Upper lobe of right lung (tissue), 1 donor: ENCODE data around the gene RFC3. TPM values are rescaled to one million over a fixed set of nuclear protein-coding genes. Genes with fewer than 3 reads are reported as not detected.

Experiments
- ATAC-seq: fragments of 200-7000 bp; cut with Tn5 transposase; one replicate; pipeline ENCODE4 v1.9.1; 2020; ENCODE audit warnings: mild to moderate bottlenecking, moderate library complexity
- DNase-seq: peaks from one replicate; pipeline ENCODE4 v3.0.0-alpha.2; 2020
- H3K27ac ChIP-seq: fragments of 200-600 bp; one replicate; pipeline ENCODE4 v1.8.0; 2022
- H3K27me3 ChIP-seq: fragments of 200-600 bp; one replicate; pipeline ENCODE4 v1.8.0; 2022; ENCODE audit warnings: mild to moderate bottlenecking
- H3K36me3 ChIP-seq: fragments of 200-600 bp; one replicate; pipeline ENCODE4 v1.8.0; 2022
- H3K4me1 ChIP-seq: fragments of 200-600 bp; one replicate; pipeline ENCODE4 v1.8.0; 2022
- H3K4me3 ChIP-seq: fragments of 200-600 bp; one replicate; pipeline ENCODE4 v1.8.0; 2022; ENCODE audit warnings: mild to moderate bottlenecking
- H3K9me3 ChIP-seq: fragments of 200-600 bp; one replicate; pipeline ENCODE4 v1.8.0; 2022
- CTCF ChIP-seq: fragments of 200-600 bp; IDR thresholded peaks from one replicate; pipeline ENCODE4 v1.8.0; 2022; ENCODE audit warnings: antibody characterized with exemption
- intact Hi-C: fragments of 100-400 bp; cut with DNase I; formaldehyde crosslinking; loops from one replicate; pipeline ENCODE4 v1.11.0; 2022
- total RNA-seq: library from RNA; stranded (reverse); fragmentation: NEBNext Ultra II Directional; extraction: Animal tissue kit (Norgen Biotek cat#: 25700); gene quantifications from one replicate; pipeline ENCODE4 v1.2.1, GENCODE V29; 2021
- donor health status: DM: no; HTN: yes; CAD: no; lungs with severe emphysema.

The RFC3 gene
- total RNA-seq, 1 donor from 2014 or later: 7.4 TPM

GRCh38 chr13:33875618-33876401, 57.9 kb downstream of the RFC3 start:
- ATAC-seq (no peak), DNase-seq (no peak)
- TF ChIP-seq CTCF: no peak
- intact Hi-C loops: no loop called here
- Histone ChIP-seq H3K27me3 (no peaks in the 10 kb centered on the region), H3K4me3 (no peak overlapping the region), H3K9me3 (no peaks in the 10 kb centered on the region), H3K36me3 (no peaks in the 10 kb centered on the region), H3K4me1 (no peaks in the 10 kb centered on the region), H3K27ac (no peak overlapping the region)

- Histone ChIP-seq H3K9me3 (no peaks in the 10 kb centered on the region), H3K4me3 (no peak overlapping the region), H3K36me3 (no peaks in the 10 kb centered on the region), H3K27me3 (no peaks in the 10 kb centered on the region), H3K27ac (no peak overlapping the region), H3K4me1 (no peaks in the 10 kb centered on the region)
- intact Hi-C loops: no loop called here
- ATAC-seq (no peak), DNase-seq (no peak)
- no peak for TF ChIP-seq CTCF
Measured at GRCh38 chr13:33876716-33877394, 58.9 kb downstream of the RFC3 start.

- H3K4me1 ChIP-seq: no peaks in the 10 kb centered on the region
- H3K27me3 ChIP-seq: no peaks in the 10 kb centered on the region
- TF ChIP-seq CTCF: no peak
- ATAC-seq (no peak), DNase-seq (no peak)
- no peak overlapping the region for H3K4me3 ChIP-seq
- intact Hi-C loops: no loop called here
- no peaks in the 10 kb centered on the region for H3K36me3 ChIP-seq
- no peaks in the 10 kb centered on the region for H3K9me3 ChIP-seq
- H3K27ac ChIP-seq: no peak overlapping the region
Measured at GRCh38 chr13:33879118-33879517, 61.2 kb downstream of the RFC3 start.

- TF ChIP-seq CTCF: no peak
- DNase-seq: no peak
- intact Hi-C loops: no loop called here
Measured at GRCh38 chr13:33882804-33883203, 64.9 kb downstream of the RFC3 start.

GRCh38 chr13:33884531-33885220, 66.7 kb downstream of the RFC3 start:
- Histone ChIP-seq H3K27me3 (no peaks in the 10 kb centered on the region), H3K4me3 (no peak overlapping the region), H3K4me1 (no peaks in the 10 kb centered on the region), H3K36me3 (no peaks in the 10 kb centered on the region), H3K9me3 (no peaks in the 10 kb centered on the region), H3K27ac (no peak overlapping the region)
- ATAC-seq: no peak
- no peak for TF ChIP-seq CTCF
- intact Hi-C loops: no loop called here
- DNase-seq: no peak

More at GRCh38 chr13:33882804-33883203, 64.9 kb downstream of the RFC3 start:
- Histone ChIP-seq H3K27ac (no peak overlapping the region), H3K36me3 (no peaks in the 10 kb centered on the region), H3K27me3 (no peaks in the 10 kb centered on the region), H3K4me3 (no peak overlapping the region), H3K9me3 (no peaks in the 10 kb centered on the region), H3K4me1 (no peaks in the 10 kb centered on the region)
- no peak for ATAC-seq
